Testis (tissue), 3 donors: ENCODE measurements around the gene COQ8A. TPM values are rescaled to one million over a fixed set of nuclear protein-coding genes. Genes with fewer than 3 reads are reported as not detected.

Source experiments
- DNase-seq: peaks from one replicate; pipeline ENCODE4 v3.0.0-alpha.2; 2019
- H3K27ac ChIP-seq, 2 donors: fragments of 200-600 bp; sonication (generic); one replicate each; pipeline ENCODE4 v1.5.1; 2019
- H3K27me3 ChIP-seq: fragments of 200-600 bp; sonication (generic); one replicate; pipeline ENCODE4 v1.5.1; 2019
- H3K36me3 ChIP-seq: fragments of 200-600 bp; sonication (generic); one replicate; pipeline ENCODE4 v1.5.1; 2017; ENCODE audit warnings: low read depth; ENCODE audit errors: missing control alignments
- H3K4me1 ChIP-seq: fragments of 200-600 bp; sonication (generic); one replicate; pipeline ENCODE4 v1.5.1; 2019
- H3K4me3 ChIP-seq, 2 donors: fragments of 200-600 bp; sonication (generic); one replicate each; pipeline ENCODE4 v1.5.1; 2017 to 2019
- H3K9me3 ChIP-seq: fragments of 200-600 bp; sonication (generic); one replicate; pipeline ENCODE4 v1.5.1; 2017
- CTCF ChIP-seq, 3 experiments: fragments of 450-650 bp in 2 of 3; fragments of 200-600 bp in 1 of 3; sonication (generic) in 1 of 3; IDR thresholded peaks; one replicate each; pipeline ENCODE4 v1.5.1; 2016 to 2019; ENCODE audit warnings: antibody characterized with exemption in 3 of 3, mild to moderate bottlenecking in 2 of 3, moderate library complexity in 1 of 3
- POLR2A ChIP-seq: fragments of 450-650 bp; IDR thresholded peaks from one replicate; pipeline ENCODE4 v1.6.1; 2017; ENCODE audit warnings: antibody characterized with exemption, mild to moderate bottlenecking, moderate library complexity
- WGBS, 2 donors: methylation state at CpG; one replicate each; pipeline ENCODE4 v1.1.5; 2018; 5-methylcytosine and 5-hydroxymethylcytosine counted together
- intact Hi-C: fragments of 100-400 bp; cut with DNase I; formaldehyde crosslinking; loops from one replicate; pipeline ENCODE4 v1.15.1; 2023; ENCODE audit warnings: low total_unique reads
- polyA plus RNA-seq: library from polyadenylated mRNA; stranded (reverse); fragments of 350-450 nt; fragmentation: Illumina TruSeq; extraction: RNeasy Lipid Tissue Mini Kit (QIAGEN cat#74804); gene quantifications from one replicate; pipeline ENCODE4 v1.2.3, GENCODE V29; 2014; ENCODE audit warnings: low read depth, low replicate concordance; ENCODE audit not compliant: insufficient read depth
- total RNA-seq, 2 donors: library from RNA; depleted of rRNA; stranded (reverse); fragments of >200 nt; gene quantifications; one replicate each; pipeline ENCODE4 v1.2.3, GENCODE V29; 2016

Gene COQ8A
- total and polyA plus RNA-seq, 3 donors from 2014 or later, result 34.4 to 46.8 (median 39.2) TPM

GRCh38 chr1:226988334-226988666, 48.2 kb downstream of the COQ8A start:
- 62 to 63% methylated on average over 3 of the region's 3 CpGs for WGBS, 2 donors
- Histone ChIP-seq H3K4me1 (peaks cover 30% of the 10 kb centered on the region), H3K36me3 (no peaks in the 10 kb centered on the region), H3K27ac (peak overlapping the region in 1 of 2 donors; percentile 78), H3K4me3 (no peak overlapping the region), H3K27me3 (no peaks in the 10 kb centered on the region), H3K9me3 (no peaks in the 10 kb centered on the region)
- intact Hi-C loops, result no loop called here
- no peak for TF ChIP-seq CTCF (IDR thresholded peaks at IDR 0.05)
- no peak for TF ChIP-seq POLR2A
- peak; percentile 48 for DNase-seq

GRCh38 chr1:226989085-226989920, 49.2 kb downstream of the COQ8A start:
- Histone ChIP-seq H3K36me3 (no peaks in the 10 kb centered on the region), H3K4me3 (no peak overlapping the region), H3K9me3 (no peaks in the 10 kb centered on the region), H3K27ac (peak overlapping the region; percentile 64 to 78), H3K27me3 (no peaks in the 10 kb centered on the region), H3K4me1 (peaks cover 30% of the 10 kb centered on the region)
- WGBS, 2 donors, result 52 to 66% methylated on average over 12 of the region's 12 CpGs
- TF ChIP-seq POLR2A, result no peak
- no peak for TF ChIP-seq CTCF (IDR thresholded peaks at IDR 0.05)
- no peak for DNase-seq
- intact Hi-C loops, result no loop called here

GRCh38 chr1:226990133-226990716, 50.1 kb downstream of the COQ8A start:
- intact Hi-C loops, result no loop called here
- Histone ChIP-seq H3K27ac (peak overlapping the region; percentile 64 to 78), H3K36me3 (no peaks in the 10 kb centered on the region), H3K4me1 (peaks cover 30% of the 10 kb centered on the region), H3K9me3 (no peaks in the 10 kb centered on the region), H3K27me3 (no peaks in the 10 kb centered on the region), H3K4me3 (no peak overlapping the region)
- DNase-seq, result peak; percentile 68
- WGBS, 2 donors, result 33 to 47% methylated on average over 10 of the region's 10 CpGs
- TF ChIP-seq POLR2A (no peak), CTCF (IDR thresholded peaks at IDR 0.05) (no peak)

- TF ChIP-seq POLR2A, result no peak
- TF ChIP-seq CTCF (IDR thresholded peaks at IDR 0.05), result no peak
- H3K4me1 ChIP-seq, result peaks cover 25% of the 10 kb centered on the region
- H3K9me3 ChIP-seq, result no peaks in the 10 kb centered on the region
- H3K4me3 ChIP-seq, result no peak overlapping the region
- 92 to 100% methylated on average over 4 of the region's 4 CpGs for WGBS, 2 donors
- DNase-seq, result no peak
- intact Hi-C loops, result no loop called here
- H3K27ac ChIP-seq, result no peak overlapping the region
- no peaks in the 10 kb centered on the region for H3K36me3 ChIP-seq
- H3K27me3 ChIP-seq, result no peaks in the 10 kb centered on the region
Measured at GRCh38 chr1:226991920-226992319, 51.8 kb downstream of the COQ8A start.
